ENCODE measurements around the gene FUT3.

DNA sequence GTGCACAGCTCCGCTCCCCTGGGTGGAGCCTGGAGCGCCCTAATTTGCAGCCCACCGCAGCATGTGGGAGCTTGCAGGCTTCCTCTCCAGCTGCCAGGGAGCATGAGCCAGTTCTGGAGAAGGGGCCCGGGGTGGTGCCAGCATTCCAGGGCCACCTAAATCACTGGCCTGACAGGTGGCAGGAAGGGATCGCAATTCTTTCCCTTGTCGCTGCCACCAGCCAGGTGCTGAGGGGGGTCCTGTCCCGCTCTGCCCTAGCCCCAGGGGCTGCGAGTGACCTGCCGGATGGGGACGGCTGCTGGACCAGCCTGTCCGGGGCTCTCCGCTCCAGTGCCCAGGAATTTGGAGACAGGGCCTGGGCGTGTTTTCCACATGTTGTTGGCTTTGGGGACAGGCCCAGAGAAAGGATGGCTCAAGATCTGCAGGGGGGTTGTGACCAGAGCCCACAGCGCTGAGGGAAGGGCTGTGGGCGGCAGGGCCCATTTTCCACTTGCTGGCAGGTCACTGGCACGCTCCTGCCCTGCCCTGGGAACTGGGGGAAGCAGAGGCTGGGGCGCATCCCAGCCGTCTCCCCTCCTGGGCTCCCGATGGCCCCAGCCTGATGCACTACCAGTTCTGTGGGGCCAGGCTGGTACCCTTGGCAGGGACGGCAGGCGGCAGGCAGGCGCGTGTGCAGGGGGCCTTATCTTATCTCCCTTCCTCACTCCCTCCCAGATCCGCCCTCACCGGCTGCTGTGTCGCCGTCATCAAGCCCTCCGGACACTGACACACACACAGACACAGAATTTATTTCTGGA lies 42.9 kb upstream of the FUT3 start:
- no peak for TF ChIP-seq TCF7L2 (IDR thresholded peaks at IDR 0.05; ENCODE audit: borderline replicate concordance, extremely low read depth, insufficient read depth, insufficient read length)
- TF ChIP-seq, protein P1, sequence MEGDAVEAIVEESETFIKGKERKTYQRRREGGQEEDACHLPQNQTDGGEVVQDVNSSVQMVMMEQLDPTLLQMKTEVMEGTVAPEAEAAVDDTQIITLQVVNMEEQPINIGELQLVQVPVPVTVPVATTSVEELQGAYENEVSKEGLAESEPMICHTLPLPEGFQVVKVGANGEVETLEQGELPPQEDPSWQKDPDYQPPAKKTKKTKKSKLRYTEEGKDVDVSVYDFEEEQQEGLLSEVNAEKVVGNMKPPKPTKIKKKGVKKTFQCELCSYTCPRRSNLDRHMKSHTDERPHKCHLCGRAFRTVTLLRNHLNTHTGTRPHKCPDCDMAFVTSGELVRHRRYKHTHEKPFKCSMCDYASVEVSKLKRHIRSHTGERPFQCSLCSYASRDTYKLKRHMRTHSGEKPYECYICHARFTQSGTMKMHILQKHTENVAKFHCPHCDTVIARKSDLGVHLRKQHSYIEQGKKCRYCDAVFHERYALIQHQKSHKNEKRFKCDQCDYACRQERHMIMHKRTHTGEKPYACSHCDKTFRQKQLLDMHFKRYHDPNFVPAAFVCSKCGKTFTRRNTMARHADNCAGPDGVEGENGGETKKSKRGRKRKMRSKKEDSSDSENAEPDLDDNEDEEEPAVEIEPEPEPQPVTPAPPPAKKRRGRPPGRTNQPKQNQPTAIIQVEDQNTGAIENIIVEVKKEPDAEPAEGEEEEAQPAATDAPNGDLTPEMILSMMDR (IDR thresholded peaks at IDR 0.05 in 2 of 3, conservative IDR thresholded peaks at IDR 0.05 in 1 of 3; ENCODE audit: borderline replicate concordance in 1 of 3, insufficient read depth in 1 of 3, low read depth in 2 of 3, low read length in 2 of 3) = no peak
- peak; percentile 30; the same call in 1 of the 2 replicates for TF ChIP-seq POLR2AphosphoS5 (IDR thresholded peaks at IDR 0.05; ENCODE audit: low read depth, low read length)
- TF ChIP-seq YY1 (IDR thresholded peaks at IDR 0.05; ENCODE audit: extremely low read depth, insufficient replicate concordance, low read depth, low read length) = no peak
- TF ChIP-seq CEBPB (IDR thresholded peaks at IDR 0.05; ENCODE audit: low read depth) = no peak

Data from HCT116 (cell line).